T follicular helper cell (primary cell): ENCODE results near the gene DNAJC28.
"Not testable (repeated sequence)": the region's sequence is repeated elsewhere in the genome, so short reads cannot be mapped to it uniquely, and the experiment has no call there.

Experiments
- DNase-seq: peaks from one replicate; pipeline ENCODE4 v3.0.0-alpha.2; 2020; ENCODE audit warnings: low read depth

The DNAJC28 gene

GRCh38 chr21:33481314-33481943 is 10.1 kb downstream of the DNAJC28 start:
- DNase-seq: no peak

DNA sequence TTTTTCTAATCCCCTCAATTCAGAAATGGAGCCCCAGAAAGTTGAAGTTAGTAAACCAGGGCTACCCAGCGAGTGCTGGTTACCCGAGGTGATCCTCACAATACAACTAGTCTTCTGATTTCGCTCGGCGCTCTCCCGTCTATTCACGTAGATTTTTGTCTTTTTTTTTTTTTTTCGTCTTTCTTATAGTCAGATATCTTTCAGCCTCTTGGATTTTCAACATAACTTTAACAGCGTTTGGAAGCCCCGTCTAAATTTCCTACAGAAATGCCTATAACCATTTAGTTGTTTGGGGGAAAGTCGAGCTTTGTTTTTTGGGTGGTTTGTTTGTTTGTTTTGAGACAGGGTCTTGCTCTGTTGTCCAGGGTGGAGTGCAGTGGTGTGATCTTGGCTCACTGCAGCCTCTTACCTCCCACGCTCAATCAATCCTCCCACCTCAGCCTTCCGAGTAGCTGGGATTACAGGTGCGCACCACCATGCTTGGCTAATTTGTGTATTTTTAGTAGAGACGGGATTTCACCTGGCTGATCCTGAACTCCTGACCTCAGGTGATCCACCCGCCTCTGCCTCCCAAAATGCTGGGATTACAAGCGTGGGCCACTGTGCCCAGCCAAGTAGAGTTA is 10.9 kb downstream of the DNAJC28 start:
- no peak for DNase-seq

DNA sequence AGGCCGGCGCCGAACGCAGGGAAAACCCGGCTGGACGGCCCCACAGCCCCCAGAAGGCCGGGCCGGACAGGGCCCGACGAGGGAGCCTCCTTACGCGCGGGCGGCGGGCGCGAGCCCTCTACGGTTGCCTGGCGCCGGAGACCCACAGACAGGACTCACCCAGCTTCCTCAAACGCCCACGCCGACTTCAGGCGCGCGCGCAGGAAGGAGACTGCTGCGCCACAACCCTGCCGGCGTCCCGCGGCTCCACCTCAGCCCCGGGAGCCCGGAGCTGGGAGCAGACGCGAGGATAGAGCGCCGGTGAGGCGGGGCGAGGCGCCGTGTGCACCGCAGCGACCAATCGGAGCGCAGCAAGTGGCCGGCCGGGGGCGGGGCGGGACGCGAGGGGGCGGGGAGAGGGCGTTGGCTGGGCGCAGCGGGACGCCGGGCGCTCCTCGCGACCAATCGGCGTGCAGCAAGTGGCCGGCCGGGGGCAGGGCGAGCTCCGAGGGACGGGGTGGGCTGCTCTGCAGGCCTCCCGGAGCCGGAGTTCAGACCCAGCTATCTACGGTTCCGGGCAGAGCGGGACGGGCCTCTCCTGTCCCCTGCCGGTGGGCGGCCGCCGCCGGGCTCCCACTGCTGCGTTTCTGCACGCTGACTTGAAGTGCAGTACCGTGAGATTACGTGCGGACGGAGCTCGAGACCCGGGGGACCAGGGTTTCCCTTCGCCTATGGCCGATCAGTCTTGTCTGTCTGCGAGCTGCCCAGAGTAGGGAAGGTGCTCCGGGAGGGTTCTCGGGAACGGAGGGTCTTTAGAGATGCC is 11.6 kb downstream of the DNAJC28 start, which contains the start of gene TMEM50B:
TSS of gene TMEM50B (minus strand) at position 296 of the 802 bp plus-strand sequence. CDS start 11,089 bp downstream, outside the sequence.
- DNase-seq: peak; percentile 95

DNA sequence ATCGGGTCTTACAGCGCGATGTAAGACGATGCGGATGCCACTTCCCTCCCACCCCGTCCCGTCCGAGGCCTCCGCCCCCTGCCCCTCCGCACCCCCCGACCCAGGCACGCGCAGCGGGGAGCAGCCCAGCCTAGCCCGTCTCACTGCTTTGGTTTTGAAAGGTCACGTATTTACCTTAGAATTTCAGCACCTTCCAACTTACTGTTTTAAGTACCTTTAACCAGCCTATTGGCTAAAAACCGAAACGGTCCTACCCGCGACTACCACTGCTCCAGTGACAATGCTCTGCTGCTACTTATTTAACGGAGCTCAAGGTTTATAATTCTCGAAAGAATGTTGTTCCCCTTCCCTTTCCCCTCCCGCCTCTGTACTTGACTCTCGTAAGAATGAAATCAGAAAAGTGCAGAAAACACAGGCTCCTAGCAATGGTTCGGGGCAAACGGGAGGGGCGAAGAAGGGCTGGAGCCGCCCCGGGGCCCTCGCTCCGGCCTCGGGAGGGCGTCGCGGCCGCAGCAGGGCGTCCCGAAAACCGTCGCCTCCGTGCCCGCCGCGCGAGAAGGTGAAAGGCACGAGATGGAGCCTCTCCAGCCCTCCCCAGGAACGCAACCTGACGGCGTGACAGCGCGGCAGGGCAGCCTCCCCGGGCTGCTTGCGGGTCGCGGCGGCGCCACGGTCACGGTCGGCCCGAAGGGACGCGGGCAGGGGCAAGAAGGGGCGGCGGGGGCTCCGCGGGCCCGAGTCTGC is 12.4 kb downstream of the DNAJC28 start:
- peak; percentile 25 for DNase-seq

DNA sequence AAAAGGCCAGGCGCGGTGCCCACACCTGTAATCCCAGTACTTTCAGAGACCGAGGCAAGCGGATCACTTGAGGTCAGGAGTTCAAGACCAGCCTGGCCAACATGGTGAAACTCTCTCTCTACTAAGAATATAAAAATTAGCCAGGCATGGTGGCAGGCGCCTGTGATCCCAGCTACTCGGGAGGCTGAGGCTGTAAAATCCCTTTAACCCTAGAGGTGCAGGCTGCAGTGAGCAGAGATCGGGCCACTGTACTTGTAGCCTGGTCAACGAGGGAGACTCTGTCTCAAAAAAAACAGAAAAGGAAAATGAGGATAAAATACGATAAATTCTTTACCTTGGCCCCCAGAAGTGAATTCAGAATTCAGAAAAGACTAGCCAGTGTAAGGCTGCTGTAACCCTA is 13.3 kb downstream of the DNAJC28 start:
- DNase-seq: no peak

GRCh38 chr21:33477066-33477465 is 14.4 kb downstream of the DNAJC28 start:
- no peak for DNase-seq

DNA sequence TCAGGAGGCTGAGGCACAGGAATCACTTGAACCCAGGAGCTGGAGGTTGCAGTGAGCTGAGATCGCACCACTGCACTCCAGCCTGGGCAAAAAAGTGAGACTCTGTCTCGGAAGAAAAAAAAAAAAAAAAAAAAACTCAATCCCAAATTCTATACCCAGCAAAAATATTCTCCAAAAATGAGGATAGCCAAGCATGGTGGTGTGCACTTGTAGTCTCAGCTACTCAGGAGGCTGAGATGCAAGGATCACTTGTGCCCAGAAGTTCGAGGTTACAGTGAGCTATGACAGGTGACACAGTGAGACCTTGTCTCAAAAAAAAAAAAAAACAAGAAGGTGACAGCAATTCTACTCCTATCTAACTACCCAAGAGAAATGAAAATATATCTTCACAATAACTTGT is 18.2 kb downstream of the DNAJC28 start:
- no peak for DNase-seq

GRCh38 chr21:33470701-33471100 is 20.8 kb downstream of the DNAJC28 start:
- DNase-seq: no peak

GRCh38 chr21:33469183-33469582 is 22.3 kb downstream of the DNAJC28 start:
- not testable (repeated sequence) for DNase-seq

DNA sequence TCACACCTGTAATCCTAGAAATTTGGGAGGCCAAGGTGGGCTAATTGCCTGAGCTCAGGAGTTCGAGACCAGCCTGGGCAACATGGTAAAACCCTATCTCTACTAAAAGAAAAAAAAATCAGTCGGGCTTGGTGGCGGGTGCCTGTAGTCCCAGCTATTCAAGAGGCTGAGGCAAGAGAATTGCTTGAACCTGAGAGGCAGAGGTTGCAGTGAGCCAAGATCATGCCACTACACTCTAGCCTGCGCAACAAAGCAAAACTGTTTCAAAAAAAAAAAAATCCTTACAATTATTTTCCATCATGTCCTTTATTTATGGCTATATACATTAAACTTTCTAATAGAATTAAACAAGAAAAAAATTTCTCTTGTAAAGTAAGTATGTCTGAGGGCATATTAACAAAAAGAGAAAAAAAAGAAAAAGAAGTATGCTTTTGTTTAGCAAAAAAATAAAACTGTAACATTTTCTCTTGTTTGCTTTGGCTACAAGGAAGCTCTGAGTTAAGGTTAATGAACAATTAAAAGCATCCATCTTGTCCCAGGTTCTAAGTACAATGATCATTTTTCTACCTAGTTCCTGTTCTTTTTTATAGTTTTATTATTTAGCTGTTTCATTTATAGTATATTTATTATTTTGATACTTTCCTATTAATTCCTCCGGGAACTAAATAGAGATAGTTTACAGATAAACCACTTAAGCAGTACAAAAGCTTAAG is 29.8 kb downstream of the DNAJC28 start:
- no peak for DNase-seq

- DNase-seq: no peak
Measured at GRCh38 chr21:33458861-33459260, 32.7 kb downstream of the DNAJC28 start.

GRCh38 chr21:33455686-33456446 is 35.6 kb downstream of the DNAJC28 start:
- DNase-seq: no peak

- no peak for DNase-seq
Measured at GRCh38 chr21:33452362-33452761, 39.2 kb downstream of the DNAJC28 start.

DNA sequence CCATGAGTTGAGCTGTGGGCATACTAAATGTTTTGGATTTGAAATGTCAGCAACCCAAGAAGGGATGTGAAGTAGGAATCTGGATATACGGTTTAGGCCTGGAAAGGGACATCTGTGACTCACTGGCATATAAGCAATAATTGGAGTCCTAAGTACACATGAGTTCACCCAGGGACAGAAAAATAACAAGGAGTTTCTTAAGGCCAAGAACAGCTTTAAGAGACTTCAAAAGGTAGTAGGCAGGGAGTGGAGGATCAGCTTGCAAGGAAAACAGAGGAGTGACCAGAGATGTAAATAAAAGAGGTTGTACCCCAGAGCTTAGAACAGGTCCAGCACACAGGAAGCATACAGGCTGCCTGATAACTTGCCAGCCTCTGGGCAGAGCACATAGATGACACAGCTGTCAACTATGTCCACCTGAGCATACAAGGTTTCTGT is 39.9 kb downstream of the DNAJC28 start:
- DNase-seq: no peak

GRCh38 chr21:33449616-33450015 is 41.9 kb downstream of the DNAJC28 start:
- DNase-seq: no peak

- DNase-seq: not testable (repeated sequence)
Measured at GRCh38 chr21:33446620-33447019, 44.9 kb downstream of the DNAJC28 start.

DNA sequence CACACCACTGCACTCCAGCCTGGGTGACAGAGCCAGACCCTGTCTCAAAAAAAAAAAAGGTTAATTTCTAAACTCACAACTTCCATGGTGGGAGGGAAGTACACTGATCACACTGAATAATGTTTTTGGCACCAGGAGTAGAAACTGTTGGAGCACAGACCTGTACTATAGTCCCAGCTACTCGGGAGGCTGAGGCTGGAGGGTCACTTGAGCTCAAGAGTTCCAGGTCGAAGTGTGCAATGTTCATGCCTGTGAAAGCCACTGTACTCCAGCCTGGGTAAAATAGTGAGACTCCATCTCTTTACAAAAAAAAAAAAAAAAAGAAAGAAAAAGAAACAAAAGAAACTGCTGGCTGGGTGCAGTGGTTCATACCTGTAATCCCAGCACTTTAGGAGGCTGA is 47.0 kb downstream of the DNAJC28 start:
- DNase-seq: no peak

GRCh38 chr21:33443194-33443593 is 48.3 kb downstream of the DNAJC28 start:
- no peak for DNase-seq

DNA sequence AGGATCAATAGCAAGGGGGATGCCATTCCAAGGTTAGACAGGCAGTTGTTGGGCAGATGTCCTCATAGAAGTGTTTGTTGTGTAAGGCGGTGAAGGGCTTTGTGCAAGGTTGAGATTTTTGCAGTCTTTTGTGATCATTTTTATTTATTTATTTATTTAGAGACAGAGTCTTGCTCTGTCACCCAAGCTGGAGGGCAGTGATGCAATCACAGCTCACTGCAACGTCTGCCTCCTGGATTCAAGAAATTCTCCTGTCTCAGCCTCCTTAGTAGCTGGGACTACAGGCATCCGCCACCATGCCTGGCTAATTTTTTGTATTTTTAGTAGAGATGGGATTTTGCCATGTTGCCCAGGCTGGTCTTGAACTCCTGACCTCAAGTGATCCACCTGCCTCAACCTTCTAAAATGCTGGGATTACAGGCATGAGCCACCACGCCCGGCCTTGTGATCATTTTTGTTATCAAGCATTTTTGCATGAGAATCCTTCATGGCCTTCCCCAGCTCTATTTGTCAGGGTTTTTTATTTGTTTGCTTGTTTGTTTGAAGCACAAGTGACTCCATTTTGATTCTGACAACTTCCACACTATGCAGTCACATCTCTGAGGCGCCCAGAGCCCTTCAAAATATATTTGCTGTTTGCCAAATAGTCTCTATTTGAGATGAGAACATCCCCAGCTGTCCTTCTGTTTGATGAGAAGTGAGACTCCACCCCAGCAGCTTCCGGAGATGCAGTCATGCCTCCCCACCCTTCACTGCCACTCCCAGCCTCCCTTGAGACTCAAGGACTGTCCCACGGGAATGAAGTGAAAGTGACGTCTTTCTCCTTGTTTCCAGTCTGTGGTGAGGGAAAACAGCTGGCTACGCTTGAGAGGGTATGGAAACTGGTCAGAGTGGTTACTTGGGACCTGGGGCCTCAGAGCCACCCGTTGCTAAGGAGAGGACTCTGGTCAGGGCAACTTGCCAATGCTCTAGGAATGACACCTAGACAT is 49.7 kb downstream of the DNAJC28 start:
- DNase-seq: no peak
